Hindlimb muscle (tissue), 1 donor: ENCODE measurements around the gene ATXN7L3. TPM values are rescaled to one million over a fixed set of nuclear protein-coding genes. Genes with fewer than 3 reads are reported as not detected.

Experiments
- DNase-seq: peaks from one replicate; pipeline ENCODE4 v3.0.0-alpha.2; 2013
- polyA plus RNA-seq: library from polyadenylated mRNA; unstranded; fragments of 120-200 nt; gene quantifications from one replicate; pipeline ENCODE4 v1.2.1, GENCODE V29; 2013; ENCODE audit not compliant: insufficient read length

The ATXN7L3 gene
- polyA plus RNA-seq, 1 donor = 59.5 TPM

DNA sequence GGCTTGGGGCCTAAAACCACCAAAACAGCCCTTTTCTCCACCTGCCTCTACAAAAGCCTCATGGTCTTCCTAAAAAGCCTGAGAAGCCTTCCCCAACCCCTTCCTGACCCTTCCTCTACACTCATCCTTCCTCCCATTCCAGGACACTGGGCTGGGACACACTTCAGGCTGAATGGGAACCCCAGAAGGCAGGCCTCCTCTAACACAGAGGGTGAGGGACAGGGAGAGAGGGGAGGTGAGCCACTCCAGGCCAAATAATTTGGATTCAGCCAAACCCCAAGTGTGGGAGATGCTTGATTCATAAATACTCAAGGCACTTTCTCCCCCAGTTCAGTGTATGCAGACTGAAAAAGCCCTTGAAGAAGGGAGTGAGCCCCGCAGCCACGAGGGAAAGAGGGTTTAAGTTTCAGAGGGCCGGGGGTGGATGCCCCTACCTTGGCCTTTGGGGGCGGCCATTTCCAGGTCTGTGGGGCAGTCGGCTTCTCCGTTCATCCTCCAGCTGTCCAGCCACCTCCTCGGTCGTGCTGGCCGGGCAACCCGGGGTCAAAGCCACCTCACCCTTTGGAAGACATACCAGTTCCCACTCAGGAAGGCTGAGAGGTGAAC is 18.2 kb upstream of the ATXN7L3 start:
- DNase-seq = no peak

- DNase-seq = no peak
These were observed 17.0 kb upstream of the ATXN7L3 start for GRCh38 chr17:44216694-44217093.

DNA sequence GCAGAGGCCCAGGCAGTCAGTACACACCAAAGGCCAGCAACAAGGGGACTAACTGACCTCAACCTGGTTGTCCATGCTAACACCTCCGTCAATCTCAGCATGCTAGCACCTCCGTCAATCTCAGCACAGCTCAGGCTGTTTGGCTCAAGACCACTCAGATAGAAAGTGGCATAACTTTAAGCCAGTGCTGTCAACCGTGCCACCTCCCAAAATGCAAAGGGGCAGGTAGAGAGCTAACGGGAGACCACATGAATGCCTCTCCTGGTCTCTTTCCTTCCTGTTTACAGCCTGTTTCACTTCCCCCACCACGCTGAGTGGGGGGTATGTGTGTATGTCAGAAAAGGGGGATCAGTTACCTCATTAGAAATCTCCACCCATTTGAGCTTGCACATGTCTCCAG is 16.5 kb upstream of the ATXN7L3 start:
- DNase-seq = no peak

DNA sequence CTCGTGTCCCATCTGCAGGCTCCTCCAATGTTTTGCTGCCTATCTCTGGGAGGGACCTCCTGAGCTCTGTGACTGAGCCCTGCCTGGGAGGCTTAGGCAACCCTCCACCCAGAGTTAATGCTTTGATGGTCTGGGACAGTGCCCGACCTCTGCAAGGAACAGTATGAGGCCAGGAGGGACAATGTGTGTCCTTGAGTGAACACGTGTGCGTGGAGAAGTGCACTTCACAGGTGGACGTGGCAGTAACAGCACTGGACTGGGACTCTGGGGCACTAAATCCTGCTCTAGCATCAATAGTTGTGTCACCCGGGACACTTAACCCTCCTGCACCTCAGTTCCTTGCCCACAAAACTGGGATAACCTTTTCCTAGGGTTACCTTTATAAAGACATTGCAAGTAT is 15.2 kb upstream of the ATXN7L3 start:
- no peak for DNase-seq

DNA sequence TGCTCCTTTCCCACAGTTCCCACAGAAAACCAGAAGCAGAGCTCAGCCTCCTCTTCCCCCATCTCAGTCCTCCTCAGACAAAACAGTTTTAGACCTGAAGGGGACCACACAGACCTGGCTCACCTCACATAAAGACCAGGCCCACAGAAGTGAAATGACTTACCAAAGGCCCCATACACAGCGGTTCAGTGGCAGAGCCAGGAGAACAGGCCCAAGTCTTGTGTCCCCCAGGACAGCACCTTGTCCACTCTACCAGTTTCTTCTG is 14.5 kb upstream of the ATXN7L3 start:
- DNase-seq = no peak

GRCh38 chr17:44213403-44214229 is 13.9 kb upstream of the ATXN7L3 start:
- no peak for DNase-seq

- no peak for DNase-seq
These were observed 13.1 kb upstream of the ATXN7L3 start for GRCh38 chr17:44212507-44213402.

DNA sequence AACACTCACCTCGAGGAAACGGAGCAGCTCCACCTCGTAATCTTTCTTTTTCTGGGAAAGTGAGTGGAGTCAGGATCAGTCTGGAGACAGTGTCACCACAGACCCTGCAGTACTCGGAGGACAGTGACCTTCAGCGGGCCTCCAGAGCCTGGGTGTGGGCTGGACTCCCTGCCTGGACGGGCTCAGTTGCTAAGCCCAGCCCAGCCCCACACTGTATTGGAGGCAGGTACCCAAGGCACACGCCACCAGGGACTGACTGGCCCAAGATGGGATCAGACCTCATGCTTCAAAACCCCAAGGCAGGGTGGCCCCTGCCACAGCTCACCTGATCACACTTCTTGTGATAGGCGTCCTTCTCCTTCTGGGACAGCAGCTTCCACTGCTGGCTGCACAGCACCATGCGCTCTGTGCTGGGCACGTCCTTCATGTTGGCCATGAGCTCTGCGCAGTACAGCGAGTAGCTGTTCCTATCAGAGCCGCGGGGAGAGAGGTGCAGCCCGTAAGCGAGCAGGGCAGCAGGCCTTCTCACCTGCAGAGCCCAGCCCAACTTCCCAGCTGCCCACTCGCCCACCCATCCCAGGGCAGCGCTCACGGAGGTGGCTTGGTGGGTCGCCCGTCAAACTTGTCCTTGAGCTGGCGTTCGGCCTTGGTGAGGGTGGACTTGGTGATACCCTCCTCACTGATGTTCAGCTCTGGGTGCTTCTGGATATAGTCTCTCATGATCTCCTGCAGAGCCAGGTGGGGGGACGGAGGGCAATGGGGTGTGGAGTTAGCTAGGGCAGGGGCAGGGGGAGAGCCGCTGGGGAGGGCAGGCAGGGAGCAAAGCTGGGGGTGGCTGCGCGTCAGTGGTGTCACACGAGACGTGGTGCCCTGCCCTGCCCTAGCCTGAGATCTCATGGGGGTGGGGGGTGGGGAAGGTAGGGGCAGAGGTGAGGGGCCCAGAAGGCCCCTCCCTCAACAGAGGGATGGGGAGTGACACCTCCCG is 11.9 kb upstream of the ATXN7L3 start:
- DNase-seq = no peak

- peak; percentile 89 for DNase-seq
These were observed 10.9 kb upstream of the ATXN7L3 start for GRCh38 chr17:44210342-44211192.

DNA sequence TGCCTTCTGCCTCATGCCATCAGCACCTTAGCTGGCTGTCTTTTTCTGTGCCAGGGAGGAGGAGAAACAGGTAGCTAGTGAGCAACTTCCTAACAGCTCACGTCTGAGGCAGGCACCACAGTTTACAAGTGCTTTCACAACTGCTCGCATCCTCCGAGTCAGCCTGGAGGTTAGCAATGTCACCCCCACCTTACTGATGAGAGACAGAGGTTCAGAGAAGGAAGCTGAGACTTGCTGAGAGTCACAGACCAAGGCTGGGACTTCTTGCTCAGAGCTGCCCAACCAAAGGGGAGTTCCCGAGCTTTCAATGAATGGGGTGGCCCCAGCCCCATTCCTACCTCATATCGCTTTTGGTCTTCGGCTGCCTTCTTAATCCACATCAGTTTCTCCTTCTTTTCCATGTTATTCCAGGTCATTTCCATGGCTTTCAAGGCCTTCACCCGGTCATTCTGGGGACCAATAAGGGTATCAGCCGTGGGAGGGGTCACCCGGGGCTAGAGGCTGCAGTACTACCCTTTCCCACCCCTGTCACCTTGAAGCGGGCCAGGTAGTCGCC is 10.2 kb upstream of the ATXN7L3 start:
- no peak for DNase-seq

DNA sequence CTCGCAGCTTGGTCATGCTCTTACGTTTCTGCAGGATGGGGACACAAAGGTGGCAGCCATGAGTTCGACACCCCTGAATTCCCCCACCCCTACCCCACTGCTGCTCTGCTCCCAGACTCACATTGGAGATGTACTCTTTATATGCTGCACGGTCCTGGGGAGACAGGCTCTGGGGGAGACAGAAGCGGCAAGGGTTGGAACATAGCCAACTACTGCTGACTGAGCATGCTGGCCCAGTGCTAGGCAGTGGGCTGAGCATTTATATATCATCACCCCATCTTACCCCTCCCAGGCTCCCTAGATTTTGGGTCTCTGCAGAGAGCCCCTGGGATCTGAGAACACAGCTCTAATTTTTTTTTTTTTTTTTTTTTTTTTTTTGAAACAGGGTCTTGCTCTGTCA is 8.1 kb upstream of the ATXN7L3 start:
- DNase-seq = no peak

DNA sequence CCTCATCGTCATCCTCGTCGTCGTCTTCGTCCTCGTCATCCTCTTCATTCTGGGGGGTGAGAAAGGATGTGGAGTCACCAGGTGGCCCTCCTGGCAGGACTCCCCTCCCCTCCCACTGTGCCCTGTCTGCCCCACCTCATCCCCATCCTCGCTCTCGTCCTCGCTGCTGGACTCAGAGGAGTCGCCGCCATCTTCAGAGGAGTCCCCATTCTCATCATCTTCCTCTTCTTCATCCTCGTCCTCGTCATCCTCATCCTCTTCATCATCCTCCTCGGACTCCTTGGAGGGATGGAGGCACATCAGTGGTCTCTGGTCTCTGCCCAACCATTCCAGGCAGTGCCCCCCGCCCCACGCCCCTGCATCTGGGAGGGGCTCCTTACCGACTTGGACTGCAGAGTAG is 7.6 kb upstream of the ATXN7L3 start:
- DNase-seq = no peak

DNA sequence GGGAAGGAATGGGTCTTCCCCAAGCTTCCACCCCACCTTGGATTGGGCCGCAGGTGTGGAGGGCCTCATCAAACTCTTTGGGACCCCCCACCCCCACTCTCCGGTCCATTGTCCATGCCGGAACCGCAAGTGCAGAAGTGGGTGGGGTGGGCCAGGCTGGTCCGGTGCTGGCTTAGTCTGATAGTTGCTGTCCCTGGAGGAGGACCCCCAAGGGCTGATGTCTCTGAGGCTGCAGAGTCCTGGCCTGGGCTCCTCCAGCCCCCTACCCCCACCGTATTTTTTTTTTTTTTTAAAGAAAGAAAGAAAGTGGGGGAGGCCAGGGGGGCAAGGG is 7.1 kb upstream of the ATXN7L3 start:
- DNase-seq = no peak

GRCh38 chr17:44205962-44206824 is 6.5 kb upstream of the ATXN7L3 start:
- DNase-seq = no peak

DNA sequence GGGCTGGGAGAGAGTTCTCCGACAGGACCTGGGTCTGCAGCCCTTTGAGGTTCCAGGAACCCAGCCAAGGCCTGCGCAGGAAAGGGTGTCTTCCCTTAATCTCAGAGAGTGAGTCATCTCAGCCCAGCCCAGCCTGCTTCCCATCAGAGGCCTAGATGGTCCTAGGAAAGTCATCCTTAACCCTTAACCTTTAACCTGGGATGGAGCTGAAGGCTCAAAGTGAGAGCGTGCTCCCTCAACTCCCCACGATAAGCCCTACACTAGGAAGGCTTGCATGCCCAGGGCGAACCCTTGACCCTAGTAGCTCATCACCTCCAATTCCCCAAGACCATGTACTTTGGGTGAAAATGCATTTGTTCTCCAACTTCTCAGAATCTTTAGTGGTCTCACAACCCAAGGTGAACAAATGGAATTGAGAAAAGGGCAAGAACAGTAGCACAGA is 4.8 kb upstream of the ATXN7L3 start:
- no peak for DNase-seq

DNA sequence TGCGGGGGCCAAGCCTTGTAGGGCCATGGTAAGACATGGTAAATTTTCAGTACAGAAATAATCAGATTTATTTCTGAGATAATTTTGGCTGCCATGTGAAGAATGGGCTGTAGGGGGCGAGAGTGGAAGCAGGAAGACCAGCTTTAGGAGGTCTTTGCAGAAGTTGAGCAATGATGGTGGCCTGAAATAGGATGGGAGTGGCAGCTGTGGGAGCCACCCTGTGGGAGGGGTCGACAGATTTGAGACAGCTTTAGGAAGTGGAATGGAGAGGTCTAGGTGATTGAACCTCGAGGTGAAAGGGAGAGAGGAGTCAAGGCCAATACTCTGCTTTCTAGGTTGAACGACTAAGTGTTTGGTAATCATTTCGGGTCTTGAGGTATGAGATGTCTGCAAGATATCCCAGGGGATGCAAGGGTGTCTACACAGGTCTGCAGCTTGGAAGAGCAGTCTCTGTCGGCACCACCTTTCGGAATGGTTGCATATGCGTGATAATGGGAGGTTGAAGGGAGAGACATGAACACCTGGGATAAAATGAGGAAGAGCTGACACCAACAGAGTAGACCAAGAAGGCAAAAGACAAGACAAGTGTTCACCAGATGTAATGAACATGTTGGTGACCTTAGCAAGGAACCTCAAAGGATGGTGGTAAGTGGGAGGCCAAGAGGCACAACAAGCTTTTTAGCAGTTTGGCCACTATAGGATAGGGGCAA is 4.2 kb upstream of the ATXN7L3 start:
- DNase-seq = no peak

DNA sequence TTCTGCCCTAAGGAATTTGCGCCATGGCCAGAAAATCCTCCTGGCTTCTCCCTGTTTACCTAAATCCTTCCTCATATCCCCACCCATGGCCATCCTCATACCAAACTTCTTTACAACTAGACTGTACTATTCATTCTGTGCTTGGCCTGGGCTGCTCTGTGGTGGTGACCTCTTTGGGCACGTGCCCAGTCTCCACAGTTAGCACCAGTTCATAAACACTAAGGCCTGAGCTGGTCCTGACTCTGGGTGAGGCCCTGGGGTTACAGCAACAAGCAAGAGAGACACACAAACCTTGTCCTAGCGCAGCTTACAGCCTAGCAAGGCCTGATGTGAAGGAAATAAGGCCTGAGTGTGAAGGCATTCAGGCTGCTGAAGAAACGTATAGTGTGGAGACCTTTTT is 3.1 kb upstream of the ATXN7L3 start:
- DNase-seq = no peak

- DNase-seq = no peak
These were observed 933 bp upstream of the ATXN7L3 start for GRCh38 chr17:44200478-44201155.
